ACHN (cell line): ENCODE data around the gene BYSL.

Experiments used
- DNase-seq: peaks from one replicate; pipeline ENCODE4 v3.0.0-alpha.2; 2015
- in situ Hi-C: cut with HindIII; loops from 2 replicates; pipeline ENCODE4 v1.10.0; 2017; ENCODE audit warnings: low sequenced_read_pairs, low pct_ligation_motif_present, low pct_unique_long_range_greater_than_20kb

Gene BYSL

GRCh38 chr6:41966961-41967311 is 45.6 kb downstream of the BYSL start:
- in situ Hi-C loops, result no loop called here
- peak; percentile 89 for DNase-seq

- in situ Hi-C loops, result no loop called here
- peak; percentile 75 for DNase-seq
Measured at GRCh38 chr6:41967312-41968287, 46.3 kb downstream of the BYSL start.

- no peak for DNase-seq
Measured at GRCh38 chr6:41970436-41970846, 49.1 kb downstream of the BYSL start.

GRCh38 chr6:41972826-41973225 is 51.5 kb downstream of the BYSL start:
- DNase-seq, result no peak
- in situ Hi-C loops, result no loop called here

More at GRCh38 chr6:41970436-41970846, 49.1 kb downstream of the BYSL start:
- in situ Hi-C loops, result no loop called here

GRCh38 chr6:41974281-41974825 is 53.1 kb downstream of the BYSL start:
- in situ Hi-C loops, result no loop called here
- no peak for DNase-seq

GRCh38 chr6:41975276-41975675 is 54.0 kb downstream of the BYSL start:
- DNase-seq, result no peak
- in situ Hi-C loops, result no loop called here

GRCh38 chr6:41976794-41977484 is 55.6 kb downstream of the BYSL start:
- no peak for DNase-seq
- in situ Hi-C loops, result no loop called here
